Measurements from ENCODE around the gene PEAK3.

- TF ChIP-seq CTCF (conservative IDR thresholded peaks at IDR 0.05 in 1 of 2, IDR thresholded peaks at IDR 0.05 in 1 of 2; ENCODE audit: low read depth in 1 of 2, low read length in 2 of 2) (no peak), EZH2 (IDR thresholded peaks at IDR 0.05; ENCODE audit: low read length, missing control alignments) (no peak)
These were observed 6.4 kb upstream of the PEAK3 start for GRCh38 chr19:2288338-2288817.
